Sciatic nerve (tissue), 2 donors: ENCODE data around the gene TM9SF4. TPM values are rescaled to one million over a fixed set of nuclear protein-coding genes. Genes with fewer than 3 reads are reported as not detected.

Experiments used
- ATAC-seq: fragments of 200-7000 bp; cut with Tn5 transposase; one replicate; pipeline ENCODE4 v1.9.1; 2020; ENCODE audit warnings: mild to moderate bottlenecking, moderate library complexity
- DNase-seq: peaks from one replicate; pipeline ENCODE4 v3.0.0-alpha.2; 2020; ENCODE audit warnings: low spot score
- intact Hi-C: fragments of 100-400 bp; cut with DNase I; formaldehyde crosslinking; loops from one replicate; pipeline ENCODE4 v1.14.2; 2022
- total RNA-seq: library from RNA; stranded (reverse); fragmentation: NEBNext Ultra II Directional; extraction: Animal tissue kit (Norgen Biotek cat#: 25700); gene quantifications from one replicate; pipeline ENCODE4 v1.2.1, GENCODE V29; 2021
- donor health status: DM: no; HTN: no; CAD: no.
- donor health status: DM: no; HTN: no; CAD: no.

TM9SF4 gene
- 42.9 TPM for total RNA-seq

GRCh38 chr20:32109392-32110172 is at the start of gene TM9SF4:
Gene TM9SF4 (plus strand): TSS chr20:32109714. CDS start chr20:32109741, 27 bp downstream.
- intact Hi-C loops = no loop called here
- ATAC-seq (peak; percentile 98), DNase-seq (peak; percentile 95)

- ATAC-seq (peak; percentile 83), DNase-seq (peak; percentile 69)
- intact Hi-C loops = no loop called here
These were observed 46.7 kb upstream of the TM9SF4 start for GRCh38 chr20:32062776-32063170.

GRCh38 chr20:32063695-32064094 is 45.8 kb upstream of the TM9SF4 start:
- DNase-seq (no peak), ATAC-seq (peak; percentile 59)
- intact Hi-C loops = no loop called here

GRCh38 chr20:32064667-32065066 is 44.8 kb upstream of the TM9SF4 start:
- ATAC-seq (no peak), DNase-seq (no peak)
- intact Hi-C loops = no loop called here

- intact Hi-C loops = no loop called here
- ATAC-seq = no peak
These were observed 42.2 kb upstream of the TM9SF4 start for GRCh38 chr20:32067234-32067821.

GRCh38 chr20:32068174-32068573 is 41.3 kb upstream of the TM9SF4 start:
- intact Hi-C loops = no loop called here
- ATAC-seq = no peak
- no peak for DNase-seq

More at GRCh38 chr20:32067234-32067821, 42.2 kb upstream of the TM9SF4 start:
- DNase-seq = no peak

- intact Hi-C loops = no loop called here
- ATAC-seq = no peak
- DNase-seq = no peak
These were observed 39.8 kb upstream of the TM9SF4 start for GRCh38 chr20:32069711-32070110.

GRCh38 chr20:32070282-32070681 is 39.2 kb upstream of the TM9SF4 start:
- no peak for ATAC-seq
- DNase-seq = no peak
- intact Hi-C loops = no loop called here

- intact Hi-C loops = no loop called here
- ATAC-seq = no peak
- DNase-seq = no peak
These were observed 38.8 kb upstream of the TM9SF4 start for GRCh38 chr20:32070690-32071213.

- intact Hi-C loops = no loop called here
- DNase-seq (no peak), ATAC-seq (no peak)
These were observed 37.9 kb upstream of the TM9SF4 start for GRCh38 chr20:32071395-32072167.

- intact Hi-C loops = no loop called here
- DNase-seq (no peak), ATAC-seq (no peak)
These were observed 37.3 kb upstream of the TM9SF4 start for GRCh38 chr20:32072168-32072750.

GRCh38 chr20:32075534-32075933 is 34.0 kb upstream of the TM9SF4 start:
- intact Hi-C loops = no loop called here
- DNase-seq = no peak
- no peak for ATAC-seq

GRCh38 chr20:32077190-32077589 is 32.3 kb upstream of the TM9SF4 start:
- intact Hi-C loops = no loop called here
- DNase-seq (no peak), ATAC-seq (no peak)

- intact Hi-C loops = no loop called here
- DNase-seq = no peak
- no peak for ATAC-seq
These were observed 31.2 kb upstream of the TM9SF4 start for GRCh38 chr20:32078322-32078721.

GRCh38 chr20:32078791-32079190 is 30.7 kb upstream of the TM9SF4 start:
- ATAC-seq = no peak
- intact Hi-C loops = no loop called here
- no peak for DNase-seq

- no peak for ATAC-seq
- no peak for DNase-seq
- intact Hi-C loops = no loop called here
These were observed 29.8 kb upstream of the TM9SF4 start for GRCh38 chr20:32079655-32080109.

GRCh38 chr20:32080783-32081182 is 28.7 kb upstream of the TM9SF4 start:
- no peak for DNase-seq
- intact Hi-C loops = no loop called here
- no peak for ATAC-seq

GRCh38 chr20:32083469-32083868 is 26.0 kb upstream of the TM9SF4 start:
- ATAC-seq = no peak
- intact Hi-C loops = no loop called here

GRCh38 chr20:32087070-32087469 is 22.4 kb upstream of the TM9SF4 start:
- DNase-seq (no peak), ATAC-seq (no peak)
- intact Hi-C loops = no loop called here

More at GRCh38 chr20:32083469-32083868, 26.0 kb upstream of the TM9SF4 start:
- no peak for DNase-seq
